Measurements from ENCODE around the gene PRELP. TPM values are rescaled to one million over a fixed set of nuclear protein-coding genes. Genes with fewer than 3 reads are reported as not detected.

The PRELP gene
- total RNA-seq, 2 donors from 2014 or later, result 232 to 244 TPM

GRCh38 chr1:203459671-203460201, 15.9 kb upstream of the PRELP start:
- no peak overlapping the region for H3K4me3 ChIP-seq
- H3K9me3 ChIP-seq, result no peaks in the 10 kb centered on the region
- H3K27ac ChIP-seq, result no peak overlapping the region
- H3K4me1 ChIP-seq (ENCODE audit: control insufficient read depth in 1 of 2, low read depth in 2 of 2), result peaks cover 18 to 27% of the 10 kb centered on the region in 2 donors
- ATAC-seq (ENCODE audit: insufficient number of reproducible peaks, low FRiP score, low read depth) (no peak), DNase-seq (ENCODE audit: low spot score) (no peak)
- H3K36me3 ChIP-seq, result no peaks in the 10 kb centered on the region
- TF ChIP-seq, protein P1, sequence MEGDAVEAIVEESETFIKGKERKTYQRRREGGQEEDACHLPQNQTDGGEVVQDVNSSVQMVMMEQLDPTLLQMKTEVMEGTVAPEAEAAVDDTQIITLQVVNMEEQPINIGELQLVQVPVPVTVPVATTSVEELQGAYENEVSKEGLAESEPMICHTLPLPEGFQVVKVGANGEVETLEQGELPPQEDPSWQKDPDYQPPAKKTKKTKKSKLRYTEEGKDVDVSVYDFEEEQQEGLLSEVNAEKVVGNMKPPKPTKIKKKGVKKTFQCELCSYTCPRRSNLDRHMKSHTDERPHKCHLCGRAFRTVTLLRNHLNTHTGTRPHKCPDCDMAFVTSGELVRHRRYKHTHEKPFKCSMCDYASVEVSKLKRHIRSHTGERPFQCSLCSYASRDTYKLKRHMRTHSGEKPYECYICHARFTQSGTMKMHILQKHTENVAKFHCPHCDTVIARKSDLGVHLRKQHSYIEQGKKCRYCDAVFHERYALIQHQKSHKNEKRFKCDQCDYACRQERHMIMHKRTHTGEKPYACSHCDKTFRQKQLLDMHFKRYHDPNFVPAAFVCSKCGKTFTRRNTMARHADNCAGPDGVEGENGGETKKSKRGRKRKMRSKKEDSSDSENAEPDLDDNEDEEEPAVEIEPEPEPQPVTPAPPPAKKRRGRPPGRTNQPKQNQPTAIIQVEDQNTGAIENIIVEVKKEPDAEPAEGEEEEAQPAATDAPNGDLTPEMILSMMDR (IDR thresholded peaks at IDR 0.05), result no peak
- no peaks in the 10 kb centered on the region for H3K27me3 ChIP-seq (replicated peaks; ENCODE audit: insufficient read depth)

DNA sequence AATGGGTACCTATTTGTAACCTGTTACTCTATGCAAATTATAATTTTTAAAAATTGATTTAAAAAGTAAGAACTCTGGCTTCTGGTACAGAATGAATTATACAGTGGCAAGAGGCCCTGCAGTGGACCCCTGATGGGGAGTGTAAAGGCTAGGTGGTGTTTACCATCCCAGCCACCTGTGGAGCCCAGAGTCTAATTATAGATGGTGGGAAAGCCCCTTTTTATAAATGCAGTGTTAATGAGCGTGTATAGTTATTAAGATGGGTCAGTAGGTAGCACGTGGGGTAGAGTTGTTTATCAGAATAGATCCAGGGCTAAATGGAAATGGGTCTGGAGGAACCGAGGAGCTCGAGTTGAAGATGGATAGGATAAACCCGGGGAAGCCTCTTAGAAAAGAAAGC, 13.9 kb upstream of the PRELP start:
- H3K4me1 ChIP-seq (ENCODE audit: control insufficient read depth in 1 of 2, low read depth in 2 of 2), result peaks cover 37 to 47% of the 10 kb centered on the region in 2 donors
- H3K4me3 ChIP-seq, result no peak overlapping the region
- ATAC-seq (ENCODE audit: insufficient number of reproducible peaks, low FRiP score, low read depth), result no peak
- no peaks in the 10 kb centered on the region for H3K36me3 ChIP-seq
- no peaks in the 10 kb centered on the region for H3K27me3 ChIP-seq (replicated peaks; ENCODE audit: insufficient read depth)
- TF ChIP-seq, protein P1 (IDR thresholded peaks at IDR 0.05), result no peak
- no peak for DNase-seq (ENCODE audit: low spot score)
- H3K9me3 ChIP-seq, result no peaks in the 10 kb centered on the region
- H3K27ac ChIP-seq, result peak overlapping the region; percentile 68 to 92

DNA sequence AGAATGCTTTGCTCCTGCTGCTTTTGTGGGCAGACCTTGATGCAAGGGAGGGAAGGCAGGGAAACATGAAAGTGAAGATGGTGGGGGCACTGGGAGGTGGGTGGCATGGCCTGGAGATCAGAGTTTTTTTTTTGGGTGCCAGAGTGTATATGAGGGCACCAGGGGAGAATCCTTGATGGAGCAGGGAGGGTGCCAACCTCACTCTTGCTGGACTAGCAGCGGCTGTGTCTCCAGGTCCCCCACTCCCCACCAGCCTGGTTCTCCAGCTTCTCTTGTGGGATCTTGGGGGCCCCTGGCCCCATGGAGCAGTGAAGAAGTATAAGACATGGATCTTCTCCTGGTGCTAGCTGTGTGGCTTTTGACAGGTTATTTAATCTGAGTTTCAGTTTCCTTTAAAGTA, 13.5 kb upstream of the PRELP start:
- Histone ChIP-seq H3K4me3 (no peak overlapping the region), H3K9me3 (no peaks in the 10 kb centered on the region), H3K36me3 (no peaks in the 10 kb centered on the region), H3K27ac (peak overlapping the region; percentile 68 to 92), H3K27me3 (replicated peaks; ENCODE audit: insufficient read depth) (no peaks in the 10 kb centered on the region), H3K4me1 (ENCODE audit: control insufficient read depth in 1 of 2, low read depth in 2 of 2) (peaks cover 41 to 51% of the 10 kb centered on the region in 2 donors)
- DNase-seq (ENCODE audit: low spot score) (no peak), ATAC-seq (ENCODE audit: insufficient number of reproducible peaks, low FRiP score, low read depth) (no peak)
- TF ChIP-seq, protein P1 (IDR thresholded peaks at IDR 0.05), result no peak

DNA sequence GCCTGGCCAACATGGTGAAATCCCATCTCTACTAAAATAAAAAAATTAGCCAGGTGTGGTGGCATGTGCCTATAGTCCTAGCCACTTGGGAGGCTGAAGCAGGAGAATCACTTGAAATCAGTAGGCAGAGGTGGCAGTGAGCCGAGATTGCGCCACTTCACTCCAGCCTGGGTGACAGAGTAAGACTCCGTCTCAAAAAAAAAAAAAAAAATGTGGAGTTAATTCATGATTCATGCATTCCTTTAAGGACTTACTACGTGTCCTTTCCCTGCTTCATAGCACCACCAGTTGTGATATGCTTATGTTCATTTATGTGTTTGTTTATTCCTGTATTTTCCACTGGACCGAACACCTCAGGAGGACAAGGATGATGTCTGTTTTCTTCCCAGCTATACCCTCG, 12.7 kb upstream of the PRELP start:
- Histone ChIP-seq H3K36me3 (no peaks in the 10 kb centered on the region), H3K4me3 (no peak overlapping the region), H3K27me3 (replicated peaks; ENCODE audit: insufficient read depth) (no peaks in the 10 kb centered on the region), H3K4me1 (ENCODE audit: control insufficient read depth in 1 of 2, low read depth in 2 of 2) (peaks cover 46 to 58% of the 10 kb centered on the region in 2 donors), H3K27ac (peak overlapping the region; percentile 92), H3K9me3 (no peaks in the 10 kb centered on the region)
- ATAC-seq (ENCODE audit: insufficient number of reproducible peaks, low FRiP score, low read depth) (peak; percentile 57), DNase-seq (ENCODE audit: low spot score) (peak; percentile 82)
- TF ChIP-seq, protein P1 (IDR thresholded peaks at IDR 0.05), result no peak

- Histone ChIP-seq H3K4me1 (ENCODE audit: control insufficient read depth in 1 of 2, low read depth in 2 of 2) (peaks cover 51 to 65% of the 10 kb centered on the region in 2 donors), H3K4me3 (peak overlapping the region; percentile 17), H3K27me3 (replicated peaks; ENCODE audit: insufficient read depth) (no peaks in the 10 kb centered on the region), H3K36me3 (no peaks in the 10 kb centered on the region), H3K9me3 (no peaks in the 10 kb centered on the region), H3K27ac (peak overlapping the region; percentile 92)
- ATAC-seq (ENCODE audit: insufficient number of reproducible peaks, low FRiP score, low read depth) (peak; percentile 25), DNase-seq (ENCODE audit: low spot score) (no peak)
- TF ChIP-seq, protein P1 (IDR thresholded peaks at IDR 0.05), result no peak
Observed at GRCh38 chr1:203463469-203464062, 12.0 kb upstream of the PRELP start.

Measured in thoracic aorta (tissue), 2 donors.